Measurements from ENCODE around the gene ADAM12.

Gene ADAM12

DNA sequence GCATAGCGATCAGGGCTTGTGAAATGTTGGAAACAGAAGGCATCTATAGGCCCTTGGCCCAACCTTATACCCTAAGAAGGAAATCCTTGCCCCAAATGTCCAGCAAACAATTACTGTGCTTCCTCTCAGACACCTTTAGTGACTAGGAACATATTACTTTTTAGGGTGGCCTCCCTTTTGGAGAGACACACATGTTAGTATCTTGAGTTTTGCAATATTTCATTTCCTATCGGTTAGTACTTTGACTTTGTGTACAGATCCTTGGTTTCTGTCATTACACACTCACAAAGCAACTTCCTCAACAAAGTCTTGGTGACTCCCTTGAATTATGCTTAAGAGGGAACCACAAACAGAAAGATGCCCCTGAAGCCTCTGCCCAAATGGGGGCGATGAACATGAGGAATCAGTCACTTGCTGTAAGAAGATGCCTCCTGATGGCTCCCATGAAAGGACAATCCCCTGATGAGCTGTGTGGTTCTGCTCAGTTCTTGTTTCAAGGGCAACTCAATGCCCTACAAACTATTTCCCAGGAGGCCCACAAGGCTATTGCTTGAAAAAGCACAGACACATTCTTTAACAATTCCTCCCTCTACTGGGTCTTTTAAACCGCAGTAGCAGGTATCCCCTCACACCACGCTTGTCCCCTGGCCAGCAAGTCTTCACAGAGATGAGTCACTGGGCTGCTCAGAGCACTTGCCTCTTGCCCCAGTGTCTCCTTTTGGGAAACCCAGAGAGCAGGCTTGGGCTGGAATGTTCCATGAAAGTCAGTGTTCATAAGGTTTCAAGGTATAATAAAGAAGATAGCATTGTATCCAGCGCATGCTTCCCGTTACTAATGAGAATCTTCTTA is 295.7 kb downstream of the ADAM12 start:
- no peak for DNase-seq (ENCODE audit: extremely low read depth in 1 of 2, low read depth in 1 of 2)

DNA sequence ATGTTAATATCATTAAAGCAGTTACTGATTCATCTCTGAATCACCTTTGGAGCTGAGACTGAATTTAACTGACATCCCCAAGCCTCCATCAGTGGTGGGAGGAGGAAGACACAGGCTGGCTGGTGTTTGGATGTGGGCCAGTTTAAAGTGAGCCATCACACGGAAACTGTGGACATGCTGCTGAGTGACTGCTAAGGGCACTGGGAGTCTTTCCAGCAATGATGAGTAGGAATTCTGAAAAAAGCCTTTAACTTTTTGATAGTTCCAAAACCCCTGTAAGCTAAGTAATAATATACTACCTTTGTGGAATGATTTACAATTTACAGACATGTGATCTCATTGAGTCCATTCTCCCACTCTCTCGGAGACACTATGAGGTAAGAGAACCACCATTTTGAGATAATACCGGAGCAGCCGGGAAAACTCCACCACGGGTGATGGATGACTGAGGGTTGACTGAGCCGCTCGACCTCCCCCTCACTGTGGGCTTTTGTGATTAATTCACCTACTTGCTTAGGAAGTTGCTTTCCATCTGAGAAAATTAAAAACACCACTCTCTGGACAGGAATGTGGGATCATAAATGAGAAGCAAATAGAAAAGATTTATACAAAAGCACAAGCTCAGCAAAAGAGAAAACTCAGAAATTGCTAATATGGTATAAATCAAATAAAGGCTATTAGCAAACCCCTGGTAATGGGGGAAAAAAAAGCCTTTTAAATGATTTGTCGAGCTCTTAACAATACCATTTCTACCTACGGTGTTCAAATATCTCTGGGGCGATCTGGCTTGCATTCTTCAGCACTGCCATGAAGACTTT is 297.2 kb downstream of the ADAM12 start:
- no peak for DNase-seq (ENCODE audit: extremely low read depth in 1 of 2, low read depth in 1 of 2)

GRCh38 chr10:126090443-126090842 is 297.8 kb downstream of the ADAM12 start:
- DNase-seq (ENCODE audit: extremely low read depth in 1 of 2, low read depth in 1 of 2): no peak

GRCh38 chr10:126087796-126088505 is 300.3 kb downstream of the ADAM12 start:
- no peak for DNase-seq (ENCODE audit: extremely low read depth in 1 of 2, low read depth in 1 of 2)

- no peak for DNase-seq (ENCODE audit: extremely low read depth in 1 of 2, low read depth in 1 of 2)
These were observed 301.1 kb downstream of the ADAM12 start for GRCh38 chr10:126087153-126087680.

DNA sequence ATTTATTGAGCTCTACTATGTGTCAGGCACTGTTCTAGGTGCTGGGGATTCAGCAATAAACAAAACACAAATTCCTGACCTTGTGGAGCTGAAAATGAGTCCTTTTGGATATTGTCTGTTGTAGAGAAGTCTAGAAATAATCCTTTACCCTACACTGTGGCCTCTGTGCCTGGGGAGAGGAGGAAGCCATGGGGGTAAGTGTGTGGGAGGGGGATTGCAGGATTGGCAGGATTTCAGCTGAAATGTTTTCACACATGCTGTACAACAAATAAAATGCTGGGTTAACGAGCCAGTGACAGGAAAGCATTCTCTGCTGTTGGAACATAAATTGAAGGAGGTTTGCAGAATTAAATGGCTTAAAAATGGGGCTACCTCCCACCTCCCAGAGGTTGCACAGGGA is 302.5 kb downstream of the ADAM12 start:
- DNase-seq (ENCODE audit: extremely low read depth in 1 of 2, low read depth in 1 of 2): no peak

DNA sequence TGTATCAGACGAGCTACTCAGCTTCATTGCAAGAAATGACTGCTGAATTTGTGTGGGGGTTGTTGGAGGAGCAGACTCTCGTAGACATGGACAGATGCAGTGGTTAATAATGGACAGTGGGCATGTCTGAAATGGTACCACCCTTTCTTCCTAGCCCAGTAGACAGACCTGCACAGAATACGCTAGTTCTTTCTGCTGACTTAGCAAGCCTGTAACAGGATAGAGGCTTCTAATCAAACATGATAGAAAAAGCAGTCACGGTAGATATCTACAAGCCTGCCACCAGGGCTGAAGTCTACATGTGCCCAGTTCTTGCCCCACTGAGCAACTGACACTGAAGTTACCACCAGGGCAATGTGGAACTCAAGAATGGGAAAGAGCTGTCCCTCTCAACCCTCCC is 303.9 kb downstream of the ADAM12 start:
- DNase-seq (ENCODE audit: extremely low read depth in 1 of 2, low read depth in 1 of 2): no peak

GRCh38 chr10:126083009-126083408 is 305.3 kb downstream of the ADAM12 start:
- no peak for DNase-seq (ENCODE audit: extremely low read depth in 1 of 2, low read depth in 1 of 2)

DNA sequence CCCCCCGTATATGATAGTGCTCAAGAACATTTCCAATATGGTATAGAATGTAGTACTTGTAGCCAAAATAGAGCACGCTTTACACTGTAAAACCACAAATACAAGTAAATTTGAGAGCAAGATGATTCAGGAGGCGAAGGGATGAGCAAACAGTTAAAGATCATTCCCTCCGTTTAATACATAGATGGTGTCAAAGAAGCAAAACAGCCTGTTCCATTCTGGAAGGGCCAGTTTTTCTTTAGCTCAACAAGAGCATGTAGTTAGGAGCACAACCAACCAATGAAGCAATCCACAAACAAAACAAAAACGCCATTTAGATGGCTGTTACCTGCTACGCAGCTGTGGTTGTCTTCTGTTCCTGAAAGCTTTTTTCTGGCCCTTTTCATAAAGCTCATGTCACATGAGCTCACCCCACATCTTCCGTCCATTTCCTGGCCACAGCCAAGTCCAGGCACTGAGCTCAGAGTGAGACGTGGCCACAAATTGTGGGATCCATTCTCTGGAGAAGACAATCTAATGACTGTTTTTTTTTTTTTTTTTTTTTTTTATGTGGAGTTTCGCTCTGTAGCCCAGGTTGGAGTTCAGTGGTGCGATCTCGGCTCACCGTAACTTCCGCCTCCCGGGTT is 306.3 kb downstream of the ADAM12 start:
- DNase-seq (ENCODE audit: extremely low read depth in 1 of 2, low read depth in 1 of 2): no peak

DNA sequence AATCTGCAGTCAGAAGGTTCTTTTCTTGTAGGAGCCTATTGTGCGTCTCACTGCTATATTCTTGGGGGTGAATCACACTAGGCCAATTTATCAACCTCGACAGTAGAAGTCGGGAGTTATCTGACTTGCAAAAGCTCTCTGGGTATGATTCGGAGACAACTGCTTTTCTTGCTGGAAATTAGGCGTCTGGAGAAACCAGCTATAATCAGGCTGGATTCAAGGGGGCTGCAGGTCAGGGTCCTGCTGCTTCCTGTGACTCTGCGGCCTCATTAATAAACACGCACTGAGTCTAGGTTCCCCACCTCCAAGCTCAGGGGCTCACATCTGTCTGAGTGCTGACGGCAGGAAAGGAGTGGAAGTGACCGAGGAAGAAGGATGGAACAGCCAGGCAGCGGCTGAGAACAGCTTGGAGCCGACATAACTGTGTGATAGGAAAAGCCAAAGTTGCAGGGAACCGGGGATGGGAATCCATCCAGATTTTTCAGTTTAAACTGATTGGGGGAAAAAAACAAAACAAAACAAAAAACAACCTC is 307.3 kb downstream of the ADAM12 start:
- no peak for DNase-seq (ENCODE audit: extremely low read depth in 1 of 2, low read depth in 1 of 2)

GRCh38 chr10:126080291-126080825 is 307.9 kb downstream of the ADAM12 start:
- DNase-seq (ENCODE audit: extremely low read depth in 1 of 2, low read depth in 1 of 2): no peak

GRCh38 chr10:126075009-126075408 is 313.3 kb downstream of the ADAM12 start:
- DNase-seq (ENCODE audit: extremely low read depth in 1 of 2, low read depth in 1 of 2): no peak

DNA sequence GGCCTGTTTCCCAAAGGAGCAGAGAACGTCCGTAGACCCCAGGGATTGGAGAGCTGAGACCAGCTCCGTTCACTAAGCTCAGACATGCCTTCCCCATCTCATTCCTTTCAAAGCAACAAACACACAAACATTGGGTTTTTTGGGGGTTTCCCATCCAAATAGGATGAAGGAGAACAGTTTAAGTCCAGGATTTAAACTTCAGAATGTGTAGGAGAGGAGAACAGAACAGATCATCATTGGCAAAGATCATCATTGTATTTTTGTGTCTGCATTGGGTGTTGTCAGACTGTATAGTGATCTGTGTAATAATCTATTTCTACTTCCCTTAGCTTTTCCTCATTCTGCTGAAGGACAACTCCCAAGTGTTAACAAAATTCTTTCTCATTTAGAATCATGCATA is 314.0 kb downstream of the ADAM12 start:
- DNase-seq (ENCODE audit: extremely low read depth in 1 of 2, low read depth in 1 of 2): no peak

GRCh38 chr10:126073606-126074005 is 314.7 kb downstream of the ADAM12 start:
- DNase-seq (ENCODE audit: extremely low read depth in 1 of 2, low read depth in 1 of 2): no peak

DNA sequence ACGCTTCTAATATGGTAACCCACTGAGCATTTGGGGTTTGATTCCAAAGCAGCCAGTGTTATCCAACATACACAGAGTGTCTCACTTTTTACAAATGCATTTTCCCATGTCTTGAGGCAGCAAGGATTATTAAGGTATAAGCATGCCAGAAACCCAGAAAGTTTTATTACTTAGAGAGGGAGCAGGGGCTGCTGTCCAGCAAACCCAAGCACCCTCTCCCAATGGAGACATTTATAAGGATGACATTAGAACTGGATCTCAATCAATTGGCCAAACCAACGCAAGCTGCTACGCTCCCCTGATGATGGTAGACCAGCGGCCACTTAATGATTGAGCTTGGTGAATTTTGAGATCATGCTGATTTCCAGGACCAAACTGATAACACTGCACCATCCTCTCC is 315.7 kb downstream of the ADAM12 start:
- no peak for DNase-seq (ENCODE audit: extremely low read depth in 1 of 2, low read depth in 1 of 2)

GRCh38 chr10:126070476-126071215 is 317.6 kb downstream of the ADAM12 start:
- DNase-seq (ENCODE audit: extremely low read depth in 1 of 2, low read depth in 1 of 2): no peak

- DNase-seq (ENCODE audit: extremely low read depth in 1 of 2, low read depth in 1 of 2): no peak
These were observed 320.0 kb downstream of the ADAM12 start for GRCh38 chr10:126068322-126068721.

- DNase-seq (ENCODE audit: extremely low read depth in 1 of 2, low read depth in 1 of 2): no peak
These were observed 321.8 kb downstream of the ADAM12 start for GRCh38 chr10:126066456-126066855.

DNA sequence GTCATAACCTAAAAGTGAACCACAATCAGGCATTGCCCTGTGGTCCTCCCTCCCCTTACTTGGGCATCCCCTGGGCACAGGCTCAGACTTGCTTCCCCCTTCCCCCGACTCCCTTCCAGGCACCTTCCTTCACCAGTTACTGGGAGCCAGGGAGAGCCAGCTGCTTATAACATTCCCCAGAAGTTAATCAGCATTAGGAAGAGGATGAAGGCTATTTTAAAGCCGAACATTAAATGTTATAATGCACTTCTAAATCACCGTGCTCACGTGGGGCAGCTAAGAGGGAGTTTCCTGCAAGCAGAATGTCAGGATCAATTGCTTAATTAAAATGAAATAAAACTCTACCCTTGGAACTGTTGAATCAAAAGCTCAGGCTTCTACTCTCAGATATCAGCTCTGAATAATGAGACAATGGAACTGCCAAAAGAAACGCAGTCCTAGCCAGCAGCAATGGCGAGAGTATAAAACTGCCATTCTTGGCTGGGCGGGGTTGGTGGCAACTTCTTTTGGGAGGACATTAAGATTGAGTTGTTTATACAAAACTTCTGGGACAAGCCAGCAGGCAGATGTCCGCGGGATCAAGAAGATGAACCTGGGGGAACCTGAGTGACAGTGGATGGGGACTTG is 322.4 kb downstream of the ADAM12 start:
- DNase-seq (ENCODE audit: extremely low read depth in 1 of 2, low read depth in 1 of 2): no peak
